GM18498 (cell line): ENCODE data around the gene GRIN2A.
A peak's percentile ranks its signal among the peaks of the same experiment; 100 is the strongest.

ENCODE experiments used
- ATAC-seq: cut with Tn5 transposase; IDR thresholded peaks from one replicate; pipeline ENCODE4 v1.9.1; 2021; ENCODE audit warnings: mild to moderate bottlenecking, moderate library complexity; ENCODE audit not compliant: unreplicated experiment

GRIN2A gene

GRCh38 chr16:10188236-10188635 lies 6.0 kb upstream of the GRIN2A start:
- no peak for ATAC-seq

GRCh38 chr16:10181196-10182162 lies 749 bp downstream of the GRIN2A start:
- ATAC-seq: peak; percentile 63

DNA sequence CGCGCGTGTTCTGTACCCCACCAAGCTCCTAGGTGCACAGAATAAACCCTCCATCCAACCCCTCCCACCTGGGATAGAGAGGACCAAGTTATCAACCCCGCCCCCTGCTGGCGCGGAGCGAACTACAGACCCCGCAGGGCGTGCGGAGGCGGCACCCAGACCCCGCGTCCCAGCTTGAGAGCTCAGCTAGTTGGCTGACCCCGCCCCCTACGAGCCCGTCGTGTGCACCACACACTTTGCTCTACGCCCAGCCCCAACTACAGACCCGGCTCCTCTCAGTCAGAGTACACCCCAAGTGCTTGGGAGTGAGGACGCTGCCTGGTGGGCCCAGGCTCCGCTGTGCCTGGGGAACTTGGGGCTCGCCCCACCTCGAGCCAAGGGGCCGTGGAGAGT lies 1.5 kb downstream of the GRIN2A start:
- ATAC-seq: no peak

GRCh38 chr16:10180042-10180770 lies 2.0 kb downstream of the GRIN2A start:
- no peak for ATAC-seq

DNA sequence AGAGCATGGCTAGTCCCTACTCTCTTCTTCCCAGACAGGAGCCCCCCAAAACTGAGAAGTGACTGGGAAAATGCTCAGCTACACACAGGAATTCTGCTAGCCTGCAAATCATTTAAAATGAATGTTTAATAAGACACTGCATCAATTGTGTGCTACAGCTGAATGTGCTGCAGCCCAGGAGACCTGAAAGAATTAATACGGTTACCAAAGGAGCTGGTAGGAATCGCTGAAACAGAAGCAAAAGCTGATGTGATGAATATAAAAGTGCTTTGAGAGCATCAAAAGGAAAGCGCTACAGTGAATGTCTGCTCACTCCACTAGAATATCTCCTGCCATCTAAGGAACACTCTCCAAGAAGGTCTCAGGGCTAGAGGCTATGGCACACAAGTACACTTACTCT lies 3.7 kb downstream of the GRIN2A start:
- ATAC-seq: no peak

DNA sequence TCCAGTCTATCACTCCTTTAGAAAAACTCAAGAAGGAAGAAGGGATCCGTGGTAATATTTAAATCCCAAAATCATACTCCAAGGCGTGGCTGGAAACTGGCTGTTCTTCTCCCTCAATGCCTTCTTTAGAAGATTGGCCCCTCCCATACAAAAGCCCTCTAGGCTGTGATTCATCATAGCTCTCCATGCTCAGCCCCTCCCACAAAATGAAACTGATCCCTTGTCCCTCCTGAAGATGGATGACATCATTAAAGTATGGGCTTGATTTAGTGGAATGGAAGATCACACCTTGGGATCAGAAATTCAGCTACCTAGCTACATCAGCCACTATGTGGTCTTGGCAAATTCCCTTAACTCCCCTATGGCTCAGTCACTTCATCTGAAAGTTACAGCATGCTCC lies 4.1 kb downstream of the GRIN2A start:
- no peak for ATAC-seq

DNA sequence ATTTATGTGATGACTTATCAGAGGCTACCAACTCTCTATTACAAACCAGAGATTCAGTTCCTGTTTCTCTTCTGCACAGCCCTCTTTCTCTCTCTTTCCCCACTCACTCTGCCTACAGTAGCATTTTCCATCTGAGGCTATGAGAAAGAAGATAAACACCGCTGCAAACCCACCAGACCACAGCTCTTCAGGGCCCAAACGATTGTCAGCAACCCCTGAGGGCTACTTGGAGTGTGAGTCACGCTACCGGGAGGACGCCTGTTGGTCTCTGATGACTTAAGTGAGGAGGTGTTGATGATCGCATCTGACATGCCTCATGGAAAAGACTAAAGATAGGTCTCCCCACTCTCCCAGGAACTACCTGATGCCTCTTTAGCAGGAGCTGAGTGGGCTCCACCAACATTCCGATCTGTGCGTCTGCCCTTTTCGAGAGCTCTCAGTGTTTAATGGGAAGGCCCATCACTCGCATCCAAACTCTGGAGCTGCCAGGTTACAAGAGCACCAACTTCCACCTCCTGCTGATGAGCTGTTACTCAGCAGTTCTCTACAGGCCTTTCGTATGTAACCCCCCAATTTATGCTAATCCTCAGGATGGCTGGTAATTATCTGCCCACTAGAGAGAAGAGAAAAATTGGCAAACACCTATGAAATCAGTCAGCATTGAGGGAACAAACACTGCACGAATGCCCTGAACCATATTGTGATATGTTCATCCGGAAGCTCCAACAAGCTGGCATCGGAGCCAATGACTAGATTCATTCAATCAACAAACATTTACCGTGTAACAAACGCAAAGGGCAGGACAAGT lies 9.2 kb downstream of the GRIN2A start:
- no peak for ATAC-seq

- no peak for ATAC-seq
Observed at GRCh38 chr16:10171221-10171620, 11.0 kb downstream of the GRIN2A start.

- no peak for ATAC-seq
Observed at GRCh38 chr16:10169904-10170410, 12.3 kb downstream of the GRIN2A start.

DNA sequence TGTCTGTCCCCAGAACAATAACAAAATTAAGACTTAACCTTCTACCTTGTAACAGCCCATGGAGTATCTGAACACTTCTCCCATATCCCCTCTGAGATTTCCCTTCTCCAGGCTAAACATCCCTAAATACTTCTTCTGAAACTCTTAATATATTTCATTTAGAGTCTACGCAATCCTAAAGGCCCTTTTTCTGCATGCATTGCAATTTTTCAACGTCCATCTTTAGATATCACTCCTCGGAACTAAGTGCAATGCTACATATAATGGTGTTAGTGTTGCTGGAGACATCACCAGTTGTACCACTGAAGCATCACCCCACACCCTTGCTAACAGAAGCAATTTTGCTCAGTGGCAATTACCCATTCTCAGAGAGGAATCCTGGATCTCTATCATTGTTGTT lies 13.2 kb downstream of the GRIN2A start:
- no peak for ATAC-seq

GRCh38 chr16:10168258-10168657 lies 14.0 kb downstream of the GRIN2A start:
- ATAC-seq: no peak

- ATAC-seq: no peak
Observed at GRCh38 chr16:10165643-10166042, 16.6 kb downstream of the GRIN2A start.

GRCh38 chr16:10162981-10163380 lies 19.2 kb downstream of the GRIN2A start:
- no peak for ATAC-seq

- no peak for ATAC-seq
Observed at GRCh38 chr16:10156099-10156498, 26.1 kb downstream of the GRIN2A start.

GRCh38 chr16:10154389-10154788 lies 27.8 kb downstream of the GRIN2A start:
- ATAC-seq: no peak

GRCh38 chr16:10153985-10154384 lies 28.2 kb downstream of the GRIN2A start:
- ATAC-seq: no peak

GRCh38 chr16:10151718-10152117 lies 30.5 kb downstream of the GRIN2A start:
- no peak for ATAC-seq

DNA sequence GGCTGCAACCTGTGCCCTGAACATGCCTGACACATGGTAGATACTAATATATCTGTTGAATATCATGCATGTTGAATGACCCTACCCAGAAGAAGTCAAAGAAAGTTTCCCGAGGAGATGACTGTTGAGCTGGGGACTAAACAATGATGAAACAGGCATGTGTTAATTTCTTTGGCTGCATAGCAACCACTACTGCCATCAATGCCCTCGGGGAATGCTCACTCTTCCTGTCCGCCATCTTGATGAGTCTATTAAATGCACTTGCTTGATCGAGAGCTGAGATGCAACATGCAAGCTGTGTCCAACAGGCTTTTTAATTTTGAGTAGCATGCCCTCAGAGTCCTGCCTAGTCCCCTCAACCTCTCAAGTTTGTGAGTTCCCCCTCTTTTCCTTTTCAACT lies 31.3 kb downstream of the GRIN2A start:
- no peak for ATAC-seq

- no peak for ATAC-seq
Observed at GRCh38 chr16:10145542-10146035, 36.6 kb downstream of the GRIN2A start.

- no peak for ATAC-seq
Observed at GRCh38 chr16:10141671-10142070, 40.6 kb downstream of the GRIN2A start.

- no peak for ATAC-seq
Observed at GRCh38 chr16:10138881-10139280, 43.3 kb downstream of the GRIN2A start.
